ENCODE measurements around the gene PPIP5K2.
"Not testable (repeated sequence)": the region's sequence is repeated elsewhere in the genome, so short reads cannot be mapped to it uniquely, and the experiment has no call there.

The PPIP5K2 gene

GRCh38 chr5:103120607-103121200, 603 bp downstream of the PPIP5K2 start:
- in situ Hi-C loops (cut with MboI; ENCODE audit: low sequenced_read_pairs): no loop called here

DNA sequence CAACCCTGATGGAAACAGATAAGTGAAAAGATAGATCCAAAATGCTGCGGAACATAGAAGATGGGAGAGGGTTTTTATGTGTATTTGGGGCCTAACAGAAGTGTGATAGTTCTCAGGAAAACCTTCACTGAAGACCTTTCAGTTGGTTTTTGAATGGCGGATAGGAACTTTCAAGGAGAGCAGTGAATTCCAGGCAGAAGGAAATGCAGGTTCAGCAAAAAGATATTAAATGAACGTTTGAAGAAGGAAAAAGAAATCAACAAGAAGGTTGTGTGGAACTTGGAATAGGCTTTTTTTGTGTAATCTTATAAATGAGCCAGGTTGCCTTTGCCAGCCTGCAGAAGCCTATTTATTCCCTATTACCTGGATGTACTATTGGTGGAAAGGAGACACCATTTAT, 2.1 kb downstream of the PPIP5K2 start:
- in situ Hi-C loops (cut with MboI; ENCODE audit: low sequenced_read_pairs): no loop called here

DNA sequence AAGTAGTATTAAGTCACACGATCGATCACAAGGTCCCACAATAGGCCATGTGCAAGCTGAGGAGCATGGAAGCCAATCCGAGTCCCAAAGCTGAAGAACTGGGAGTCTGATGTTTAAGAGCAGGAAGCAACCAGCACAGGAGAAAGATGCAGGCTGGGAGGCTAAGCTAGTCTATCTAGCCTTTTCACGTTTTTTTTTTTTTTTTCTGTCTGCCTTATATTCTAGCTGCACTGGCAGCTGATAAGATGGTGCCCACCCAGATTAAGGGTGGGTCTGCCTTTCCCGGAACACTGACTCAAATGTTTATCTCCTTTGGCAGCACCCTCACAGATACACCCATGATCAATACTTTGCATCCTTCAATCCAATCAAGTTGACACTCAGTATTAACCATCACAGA, 6.5 kb downstream of the PPIP5K2 start:
- in situ Hi-C loops (cut with MboI; ENCODE audit: low sequenced_read_pairs): no loop called here

DNA sequence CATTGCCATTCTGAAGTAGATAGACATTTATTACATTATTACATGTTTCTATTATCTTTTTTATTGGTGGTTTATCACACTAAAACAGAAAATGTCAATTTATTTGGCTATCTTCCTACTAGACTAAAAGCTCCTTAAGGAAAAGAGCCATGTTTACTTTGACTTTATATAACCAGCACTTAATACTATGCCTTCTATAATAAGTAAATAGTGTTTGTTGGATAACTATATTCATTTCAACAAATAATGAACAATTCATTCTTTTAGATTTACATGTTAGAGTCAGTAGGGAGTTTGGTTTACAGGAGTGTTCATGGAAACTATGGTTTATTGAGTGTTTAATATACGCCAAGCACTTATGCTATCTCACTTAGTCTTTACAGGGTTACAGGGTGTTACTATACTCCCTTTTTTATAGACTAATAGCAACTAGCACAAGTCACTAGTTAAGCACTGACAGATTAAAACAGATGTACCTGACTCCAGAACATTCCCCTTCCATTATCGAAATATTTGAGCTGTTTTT, 7.3 kb downstream of the PPIP5K2 start:
- in situ Hi-C loops (cut with MboI; ENCODE audit: low sequenced_read_pairs): no loop called here

DNA sequence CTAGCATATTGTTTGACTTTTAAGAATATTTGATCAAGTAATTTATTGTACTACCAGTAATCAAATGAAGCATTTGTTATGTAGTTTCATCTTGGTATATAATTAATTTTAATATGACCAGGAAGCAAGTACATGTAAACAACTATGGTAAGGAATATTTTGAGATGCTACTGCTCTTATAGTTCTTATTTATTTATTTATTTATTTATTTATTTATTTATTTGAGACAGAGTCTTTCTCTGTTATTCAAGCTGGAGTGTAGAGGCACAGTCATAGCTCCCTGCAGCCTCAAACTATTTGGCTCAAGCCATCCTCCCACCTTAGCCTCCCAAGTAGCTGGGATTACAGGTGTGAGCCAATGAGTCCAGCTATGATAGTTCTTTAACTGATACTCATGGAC, 8.1 kb downstream of the PPIP5K2 start:
- in situ Hi-C loops (cut with MboI; ENCODE audit: low sequenced_read_pairs): no loop called here

DNA sequence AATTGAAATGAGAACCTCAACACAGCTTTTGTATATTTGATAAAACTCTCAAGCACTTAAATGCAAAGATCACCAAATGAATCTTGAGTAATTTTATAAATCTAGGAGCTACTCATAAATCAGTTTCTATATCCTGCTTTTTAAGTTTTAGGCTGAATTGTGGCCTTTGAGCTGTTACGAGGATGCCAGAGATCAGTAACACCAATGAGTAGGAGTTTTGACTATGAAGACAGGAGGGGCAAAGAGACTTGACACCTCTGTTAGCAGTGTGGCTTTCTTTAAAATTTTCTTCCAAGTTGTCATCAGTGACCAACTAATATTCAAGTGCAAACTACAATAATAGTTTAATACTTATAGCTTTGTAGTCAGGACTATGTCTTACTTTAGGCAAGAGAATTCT, 12.6 kb downstream of the PPIP5K2 start:
- in situ Hi-C loops (cut with MboI; ENCODE audit: low sequenced_read_pairs): no loop called here

DNA sequence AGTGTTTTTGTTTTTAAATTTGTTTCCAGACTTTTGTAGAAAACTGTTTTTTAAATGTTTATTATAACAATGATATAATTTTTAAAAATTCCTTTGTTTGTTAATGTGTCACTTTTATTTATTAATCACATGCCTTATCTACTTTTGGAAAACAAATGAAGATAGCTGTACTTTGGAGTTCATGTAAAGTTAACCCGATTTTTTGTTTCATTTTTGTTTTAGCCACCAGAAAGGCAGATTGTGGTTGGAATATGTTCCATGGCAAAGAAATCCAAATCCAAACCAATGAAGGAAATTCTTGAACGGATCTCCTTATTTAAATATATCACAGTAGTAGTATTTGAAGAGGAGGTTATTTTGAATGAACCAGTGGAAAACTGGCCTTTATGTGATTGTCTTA, 13.1 kb downstream of the PPIP5K2 start:
- in situ Hi-C loops (cut with MboI; ENCODE audit: low sequenced_read_pairs): no loop called here

- in situ Hi-C loops (cut with MboI; ENCODE audit: low sequenced_read_pairs): no loop called here
These were observed 15.4 kb downstream of the PPIP5K2 start for GRCh38 chr5:103135461-103135860.

DNA sequence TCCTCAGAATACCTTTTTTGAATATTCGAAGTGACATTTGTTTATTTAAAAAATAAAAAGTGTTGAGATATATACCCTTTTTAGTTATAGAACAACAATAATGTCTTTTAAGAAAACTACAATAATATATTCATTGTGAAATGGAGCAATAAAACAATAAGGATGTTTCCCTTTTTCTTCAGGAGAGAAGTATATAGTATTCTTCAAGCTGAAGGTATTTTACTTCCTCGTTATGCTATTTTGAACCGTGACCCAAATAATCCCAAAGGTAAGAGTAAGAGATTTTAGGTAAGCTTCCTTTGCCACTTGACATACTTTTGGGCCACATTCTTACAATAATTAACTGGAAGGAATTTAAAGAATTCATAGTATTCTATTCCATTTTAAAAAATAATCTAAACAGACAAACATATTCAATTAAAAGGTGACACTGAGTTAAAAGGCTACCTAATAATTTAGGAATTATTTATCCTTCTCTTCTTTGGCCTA, 18.1 kb downstream of the PPIP5K2 start:
- in situ Hi-C loops (cut with MboI; ENCODE audit: low sequenced_read_pairs): no loop called here

DNA sequence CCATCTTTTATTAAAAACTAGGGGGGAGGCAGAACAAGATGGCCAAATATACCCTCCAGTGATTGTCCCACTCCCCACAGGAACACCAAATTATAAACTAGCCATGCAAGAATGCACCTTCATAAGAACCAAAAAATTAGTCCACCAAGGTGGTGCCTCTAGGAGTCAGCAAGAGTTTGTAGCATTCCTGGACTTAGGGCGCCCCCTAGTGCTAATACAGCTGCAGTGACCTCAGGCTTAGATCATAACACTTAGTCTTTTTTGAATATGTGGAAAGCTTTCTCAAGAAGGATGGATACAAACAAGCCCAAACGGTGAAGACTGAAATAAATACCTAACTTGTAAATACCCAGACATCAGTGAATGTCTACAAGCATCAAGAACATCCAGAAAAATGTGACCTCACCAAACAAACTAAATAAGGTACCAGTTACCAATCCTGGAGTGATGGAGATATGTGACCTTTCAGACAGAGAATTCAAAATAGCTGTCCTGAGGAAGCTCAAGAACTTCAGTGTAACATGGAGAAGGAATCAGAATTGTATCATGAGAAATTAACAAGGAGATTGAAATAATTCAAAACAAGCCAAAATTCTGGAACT, 19.3 kb downstream of the PPIP5K2 start:
- in situ Hi-C loops (cut with MboI; ENCODE audit: low sequenced_read_pairs): no loop called here

- in situ Hi-C loops (cut with MboI; ENCODE audit: low sequenced_read_pairs): not testable (repeated sequence)
These were observed 22.0 kb downstream of the PPIP5K2 start for GRCh38 chr5:103142132-103142531.

- in situ Hi-C loops (cut with MboI; ENCODE audit: low sequenced_read_pairs): no loop called here
These were observed 25.1 kb downstream of the PPIP5K2 start for GRCh38 chr5:103145196-103145595.

DNA sequence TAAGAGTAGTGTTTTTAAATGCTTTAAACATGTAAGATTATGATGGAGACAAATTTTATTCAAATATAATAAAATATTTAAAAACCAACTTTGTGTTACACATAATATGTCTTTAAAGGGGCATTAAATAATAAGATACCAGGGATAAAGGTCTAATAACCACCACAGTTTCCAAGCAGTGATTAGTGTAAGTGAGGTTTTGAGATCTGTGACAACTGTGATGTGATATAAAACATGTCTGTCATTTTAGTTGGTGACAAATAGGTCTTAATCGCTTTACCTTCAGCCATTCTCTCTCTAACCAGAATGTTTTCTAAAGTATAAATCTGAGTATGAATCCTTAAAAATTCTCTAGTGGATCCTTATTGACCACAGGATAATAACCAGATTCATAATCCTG, 28.1 kb downstream of the PPIP5K2 start:
- in situ Hi-C loops (cut with MboI; ENCODE audit: low sequenced_read_pairs): no loop called here

- in situ Hi-C loops (cut with MboI; ENCODE audit: low sequenced_read_pairs): no loop called here
These were observed 31.1 kb downstream of the PPIP5K2 start for GRCh38 chr5:103151156-103151555.

DNA sequence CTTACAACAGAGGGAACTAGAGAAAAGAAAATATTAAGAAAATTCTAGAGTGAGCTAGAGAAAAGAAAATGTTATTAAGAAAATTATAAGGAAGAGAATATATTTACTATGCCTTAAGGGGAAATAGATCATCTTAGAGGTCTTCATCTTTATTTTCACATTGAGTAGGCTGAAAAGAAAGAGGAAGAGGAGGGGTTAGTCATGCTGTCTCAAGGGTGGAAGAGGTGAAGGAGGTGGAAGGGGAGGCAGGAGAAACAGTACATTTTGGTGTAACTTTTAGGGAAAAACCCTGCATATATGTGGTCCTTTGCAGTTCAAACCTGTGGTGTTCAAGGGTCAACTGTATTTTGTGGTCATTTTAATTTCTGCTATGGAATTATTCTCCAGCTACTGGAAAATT, 46.6 kb downstream of the PPIP5K2 start:
- in situ Hi-C loops (cut with MboI; ENCODE audit: low sequenced_read_pairs): no loop called here

GRCh38 chr5:103174147-103174546, 54.0 kb downstream of the PPIP5K2 start:
- in situ Hi-C loops (cut with MboI; ENCODE audit: low sequenced_read_pairs): no loop called here

- in situ Hi-C loops (cut with MboI; ENCODE audit: low sequenced_read_pairs): no loop called here
These were observed 57.4 kb downstream of the PPIP5K2 start for GRCh38 chr5:103177543-103177942.

DNA sequence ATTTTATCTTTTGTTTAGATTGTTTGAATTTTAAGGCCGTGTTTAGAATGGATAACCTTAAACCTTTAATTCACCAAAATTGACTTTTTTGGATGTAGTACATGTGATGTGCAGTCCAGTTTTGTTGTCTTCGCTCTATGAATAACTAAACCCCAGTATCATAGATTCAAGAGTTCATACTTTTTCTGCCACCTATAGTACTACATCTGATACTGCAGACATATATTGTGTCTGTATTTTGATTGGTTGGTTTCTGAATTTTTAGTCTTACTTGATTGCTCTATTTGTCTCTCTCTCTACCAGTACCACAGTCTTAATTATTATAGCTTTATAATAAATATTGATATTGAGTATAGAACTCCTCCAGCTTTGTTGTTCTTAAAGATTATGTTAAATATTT, 58.1 kb downstream of the PPIP5K2 start:
- in situ Hi-C loops (cut with MboI; ENCODE audit: low sequenced_read_pairs): no loop called here

DNA sequence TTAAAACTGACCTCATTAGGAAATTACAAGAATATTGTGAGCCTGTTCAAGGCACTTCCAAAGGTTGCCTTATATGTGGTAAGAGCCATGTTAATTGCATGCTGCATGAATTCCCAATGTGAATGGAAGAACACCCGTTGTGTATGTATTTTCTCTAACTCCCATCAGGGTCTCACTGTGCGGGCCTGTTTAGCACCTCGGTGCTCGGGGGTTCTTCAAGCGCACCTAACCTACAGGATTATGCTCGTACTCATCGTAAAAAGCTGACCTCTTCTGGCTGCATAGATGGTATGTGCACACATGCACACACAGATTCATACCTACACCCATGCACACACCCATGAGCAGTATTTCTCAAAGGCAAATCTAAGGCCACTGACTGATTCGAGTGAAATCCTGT, 66.1 kb downstream of the PPIP5K2 start:
- in situ Hi-C loops (cut with MboI; ENCODE audit: low sequenced_read_pairs): no loop called here

DNA sequence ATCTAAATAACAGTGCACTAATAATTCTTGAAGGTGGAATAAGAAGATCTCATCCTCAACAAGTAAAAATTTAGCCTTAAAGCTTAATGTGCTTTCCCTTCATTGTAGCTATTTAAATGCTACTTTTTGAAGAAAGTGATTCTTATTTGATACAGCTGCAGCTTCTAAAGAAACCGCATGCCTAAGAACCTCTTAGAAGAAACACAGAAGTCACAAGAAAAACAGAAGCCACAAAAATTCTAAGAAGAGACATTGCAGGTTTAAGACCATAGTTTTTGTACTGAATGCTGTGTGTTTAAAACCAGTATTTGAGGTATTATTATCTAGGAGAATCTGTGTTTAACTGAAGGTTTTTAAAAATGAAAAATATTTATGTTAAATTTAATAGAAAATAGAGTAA, 68.3 kb downstream of the PPIP5K2 start:
- in situ Hi-C loops (cut with MboI; ENCODE audit: low sequenced_read_pairs): no loop called here

DNA sequence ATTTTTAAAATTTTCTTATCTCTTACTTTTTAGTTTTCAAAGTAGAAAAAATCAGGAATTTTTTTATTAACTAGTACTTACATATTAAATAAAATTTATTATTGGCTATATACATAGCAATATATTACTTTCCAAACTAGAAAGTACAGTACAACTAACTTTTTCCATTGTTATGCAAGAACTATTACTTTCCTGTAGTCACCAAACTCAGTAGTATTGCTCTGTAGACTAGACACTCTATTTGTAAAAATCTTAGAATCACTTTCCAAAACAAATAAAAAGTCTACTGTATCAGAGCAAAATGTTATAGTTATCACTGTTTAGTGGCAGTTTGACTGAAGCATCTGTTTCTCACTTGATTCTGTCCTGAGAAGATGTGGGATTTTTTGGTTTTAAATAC, 83.1 kb downstream of the PPIP5K2 start:
- in situ Hi-C loops (cut with MboI; ENCODE audit: low sequenced_read_pairs): no loop called here

GRCh38 chr5:103204990-103205389, 84.9 kb downstream of the PPIP5K2 start:
- in situ Hi-C loops (cut with MboI; ENCODE audit: low sequenced_read_pairs): not testable (repeated sequence)
